GM19239 (cell line): ENCODE results near the gene AMPH.
"Not testable (repeated sequence)": the region's sequence is repeated elsewhere in the genome, so short reads cannot be mapped to it uniquely, and the experiment has no call there.

Experiments used
- DNase-seq: peaks from one replicate; pipeline ENCODE4 v3.0.0; 2011; ENCODE audit warnings: low spot score; ENCODE audit not compliant: insufficient read length
- FAIRE-seq: peaks from 2 replicates; lab custom pipeline; 2011; peaks lifted over from hg19 to GRCh38; lab: Jason Lieb, UNC

Gene AMPH

DNA sequence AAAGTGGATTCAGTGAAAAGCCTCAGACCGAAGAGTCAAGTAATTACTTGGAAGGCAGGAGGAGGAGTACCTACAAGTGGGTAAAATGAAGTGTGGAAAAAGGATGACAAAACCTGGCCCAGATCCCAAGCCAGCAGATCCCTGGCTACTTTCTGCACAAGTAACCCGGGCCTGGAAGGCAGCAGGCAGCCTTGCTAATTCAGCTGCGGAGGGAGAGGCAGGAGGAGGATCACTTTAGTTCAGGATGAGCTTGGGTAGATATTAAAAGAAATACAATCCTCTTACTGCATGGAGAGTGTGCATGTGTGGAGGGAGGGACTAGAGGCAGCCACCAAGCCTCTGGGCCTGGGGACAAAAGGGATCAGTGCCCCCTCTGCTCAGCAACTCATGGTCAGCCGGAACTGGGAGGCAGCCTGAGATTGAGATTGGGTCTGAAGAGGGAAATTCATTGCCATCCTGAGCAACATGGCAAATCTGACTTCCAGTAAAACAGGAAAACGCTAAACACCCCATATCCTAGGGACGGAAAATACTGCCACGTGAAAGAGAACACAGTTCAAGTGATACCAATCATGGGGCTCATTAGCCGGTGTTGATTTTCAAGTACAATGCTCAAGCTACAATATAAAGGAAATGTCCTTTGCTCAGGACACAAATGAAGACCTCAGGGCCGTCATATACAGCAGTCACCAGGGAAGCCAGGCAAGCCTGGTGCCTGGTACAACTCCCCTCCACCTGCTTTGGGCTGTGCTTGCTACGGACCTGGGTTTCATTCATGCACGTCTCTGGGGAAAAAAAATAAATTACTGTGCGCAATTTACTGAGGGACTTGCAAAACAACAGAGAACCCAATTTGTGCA is 1.3 kb downstream of the AMPH start:
- DNase-seq, result no peak
- no peak for FAIRE-seq

DNA sequence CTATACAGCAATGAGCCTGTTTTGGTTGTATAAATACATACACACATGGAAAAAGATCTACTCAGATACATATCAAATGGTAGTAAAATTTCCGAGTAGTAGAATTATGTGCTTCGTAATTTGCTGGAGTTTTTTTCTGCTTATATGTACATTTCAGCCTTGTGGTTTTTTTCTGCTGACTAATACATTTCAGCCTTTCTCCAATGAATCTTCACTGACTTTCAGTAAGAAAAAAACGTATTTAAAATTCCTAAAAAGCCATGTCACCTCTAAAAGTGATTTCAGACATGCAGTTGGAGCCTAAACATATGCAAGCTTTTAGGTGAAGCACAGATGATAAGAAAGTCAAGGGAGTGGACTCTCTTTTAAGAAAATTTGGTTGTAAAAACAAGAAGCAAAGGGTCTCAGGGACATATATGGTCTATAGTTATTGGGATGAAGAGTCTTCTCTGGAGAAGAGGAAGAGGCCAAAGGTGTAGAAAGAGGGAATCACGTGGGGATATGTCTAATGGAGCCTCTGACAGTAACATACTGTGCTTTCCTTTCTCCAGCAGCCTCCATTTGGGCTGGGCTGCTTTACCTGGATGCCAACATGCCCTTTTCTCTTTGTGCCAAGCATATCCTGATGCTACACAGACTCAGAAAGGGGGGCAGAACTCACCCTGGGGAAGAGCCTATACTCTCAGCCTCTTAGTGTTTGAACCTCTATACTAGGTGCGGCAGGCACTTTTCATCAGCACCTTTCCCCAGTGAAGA is 2.4 kb downstream of the AMPH start:
- DNase-seq (no peak), FAIRE-seq (no peak)

DNA sequence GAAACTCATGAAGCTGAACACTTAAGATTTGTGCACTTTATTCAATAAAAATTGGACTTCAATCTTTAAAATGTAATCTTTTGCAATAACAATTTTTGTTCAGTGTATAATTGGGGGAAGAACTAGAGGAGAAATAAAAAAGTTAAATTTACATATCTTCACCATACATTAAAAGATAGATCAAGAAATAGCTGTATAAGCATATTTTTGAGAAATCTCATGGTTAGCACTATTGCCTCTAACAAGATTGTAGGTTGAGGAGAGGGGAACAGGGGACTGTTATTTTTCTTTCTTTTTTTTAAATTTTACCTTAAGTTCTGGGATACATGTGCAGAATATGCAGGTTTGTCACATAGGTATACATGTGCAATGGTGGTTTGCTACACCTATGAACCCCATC is 5.3 kb downstream of the AMPH start:
- no peak for FAIRE-seq
- no peak for DNase-seq

DNA sequence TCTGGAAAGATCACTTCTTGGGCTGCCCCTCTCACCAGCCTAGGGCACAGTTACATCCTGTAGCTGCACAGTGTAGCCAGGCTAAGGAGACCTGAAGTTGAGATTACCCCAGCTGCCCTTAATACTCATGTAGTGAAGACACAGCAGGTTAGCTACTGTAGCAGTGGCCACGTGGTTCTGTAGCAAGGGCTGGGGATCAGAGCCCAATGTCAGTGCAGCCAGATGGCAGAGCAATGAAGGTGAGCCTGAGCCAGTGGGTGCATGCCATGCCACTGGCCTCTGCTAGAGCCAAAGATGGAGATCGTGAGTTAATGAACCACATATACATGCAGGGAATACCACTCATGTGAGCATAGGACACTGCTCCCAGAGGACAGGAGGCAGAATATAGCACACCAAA is 15.5 kb downstream of the AMPH start:
- FAIRE-seq (no peak), DNase-seq (no peak)

DNA sequence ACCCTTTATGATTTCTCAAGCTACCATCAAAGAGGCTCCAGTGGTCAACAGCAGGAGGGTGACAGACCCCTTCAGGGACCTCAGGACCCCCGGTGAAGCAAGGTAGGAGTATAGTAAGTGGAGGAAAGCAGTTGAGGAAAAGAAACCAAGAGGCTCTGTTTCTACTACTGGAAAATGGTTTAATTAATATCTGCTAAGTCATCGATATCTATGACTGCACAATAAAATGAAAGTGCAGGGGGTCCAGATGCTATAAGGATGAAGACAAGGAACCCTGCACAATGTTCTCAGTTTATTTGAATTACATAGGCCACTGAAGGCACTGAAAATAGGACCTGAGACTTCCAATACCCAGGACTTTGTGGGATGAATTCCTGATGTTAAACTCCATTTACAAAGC is 23.7 kb downstream of the AMPH start:
- DNase-seq (no peak), FAIRE-seq (no peak)

DNA sequence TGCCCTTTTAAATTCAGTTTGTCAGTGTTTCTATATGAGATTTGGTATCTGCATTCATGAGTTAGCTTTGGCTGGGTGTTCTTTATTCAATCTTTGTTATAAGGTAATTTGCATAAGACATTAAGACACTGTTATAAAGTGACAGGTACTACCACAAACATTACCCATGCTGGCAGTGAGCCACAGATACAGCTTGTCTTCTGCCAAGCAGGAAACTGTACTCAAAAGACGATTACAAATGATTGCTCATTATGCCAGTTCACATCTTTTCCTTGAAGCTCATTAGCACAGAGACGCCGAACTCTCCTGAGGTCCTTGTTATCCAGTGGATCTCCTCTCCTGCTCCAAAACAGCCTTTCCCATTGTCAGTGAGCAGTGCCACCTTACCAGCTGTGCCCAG is 30.4 kb downstream of the AMPH start:
- no peak for FAIRE-seq
- DNase-seq, result no peak

DNA sequence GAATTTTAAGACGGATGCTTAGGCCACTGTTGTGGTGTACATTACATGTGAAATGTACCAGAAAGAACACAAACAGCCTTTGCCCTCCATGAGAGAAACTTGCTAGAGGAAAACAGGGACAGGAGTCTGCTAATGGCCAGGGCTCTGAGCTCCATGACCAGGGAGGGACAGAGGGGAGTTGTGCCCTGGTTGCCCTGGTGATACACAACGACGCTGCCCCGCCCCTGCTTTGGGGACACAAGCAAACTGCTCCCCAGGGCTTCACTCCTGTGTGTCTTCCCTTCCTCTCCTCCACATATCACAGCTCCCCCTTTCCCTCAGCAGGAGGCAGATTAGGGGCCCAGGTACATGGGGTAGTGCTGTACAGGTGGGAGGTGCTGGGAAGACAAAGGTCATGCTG is 36.2 kb downstream of the AMPH start:
- FAIRE-seq (no peak), DNase-seq (no peak)

DNA sequence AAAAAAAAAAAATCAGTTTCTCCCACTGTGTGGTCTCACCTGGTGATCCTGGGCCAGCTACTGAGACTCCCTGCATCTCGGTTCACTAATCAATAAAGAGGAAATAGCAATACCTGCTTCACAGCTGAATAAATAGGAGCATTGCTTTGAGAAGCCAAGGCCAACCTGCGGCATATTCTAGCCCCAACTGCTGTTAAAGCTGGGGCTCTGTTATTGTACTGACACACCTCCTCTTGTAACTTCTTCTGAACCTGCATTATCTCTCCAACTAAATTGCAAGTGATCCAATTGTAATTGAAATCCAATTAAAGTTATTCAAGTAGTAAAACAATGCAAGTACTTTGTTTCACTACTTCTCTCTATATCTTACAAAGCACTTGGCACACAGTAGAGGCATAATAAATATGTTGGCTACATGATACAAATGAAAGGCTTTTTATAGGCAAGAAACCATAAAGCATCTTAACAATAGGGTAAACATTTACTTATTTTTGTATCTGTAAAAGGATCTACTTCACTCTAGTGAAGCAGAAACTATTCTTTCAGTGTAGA is 38.4 kb downstream of the AMPH start:
- FAIRE-seq, result no peak
- DNase-seq, result no peak

DNA sequence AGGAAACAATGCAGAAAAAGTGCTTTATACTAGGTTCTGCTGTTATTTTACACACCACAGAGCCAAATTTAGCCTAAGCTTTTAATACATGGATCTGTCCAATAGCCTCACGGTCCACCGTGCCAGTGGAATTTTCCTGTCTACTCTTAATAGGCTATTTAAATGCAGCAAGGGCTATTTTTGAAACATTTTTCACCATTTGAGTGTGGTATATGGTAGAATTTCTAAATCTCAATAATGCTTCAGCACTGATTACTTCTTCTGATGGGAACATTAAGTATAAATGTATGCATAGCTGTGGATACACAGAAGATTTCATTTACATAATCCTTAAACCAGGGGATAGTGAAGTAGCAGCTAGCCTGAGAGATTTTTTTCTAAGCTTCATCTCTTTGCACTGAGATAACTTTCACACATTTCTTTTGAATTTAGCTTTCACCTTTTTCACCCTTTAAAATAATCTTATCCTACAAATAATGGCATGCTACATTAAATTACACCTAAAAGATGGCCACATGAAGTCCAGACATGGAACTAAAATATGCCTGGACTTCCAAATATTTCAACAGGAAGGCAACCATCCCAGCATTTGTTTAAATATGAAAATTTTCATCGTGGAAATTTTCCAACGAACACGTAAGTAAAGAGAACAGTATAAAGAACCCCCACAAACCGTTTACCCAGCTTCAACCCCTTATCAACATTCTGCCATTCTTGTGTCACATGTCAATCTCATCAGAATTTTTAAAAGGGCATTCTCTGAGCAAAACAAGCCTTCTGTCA is 45.4 kb downstream of the AMPH start:
- DNase-seq (no peak), FAIRE-seq (no peak)

DNA sequence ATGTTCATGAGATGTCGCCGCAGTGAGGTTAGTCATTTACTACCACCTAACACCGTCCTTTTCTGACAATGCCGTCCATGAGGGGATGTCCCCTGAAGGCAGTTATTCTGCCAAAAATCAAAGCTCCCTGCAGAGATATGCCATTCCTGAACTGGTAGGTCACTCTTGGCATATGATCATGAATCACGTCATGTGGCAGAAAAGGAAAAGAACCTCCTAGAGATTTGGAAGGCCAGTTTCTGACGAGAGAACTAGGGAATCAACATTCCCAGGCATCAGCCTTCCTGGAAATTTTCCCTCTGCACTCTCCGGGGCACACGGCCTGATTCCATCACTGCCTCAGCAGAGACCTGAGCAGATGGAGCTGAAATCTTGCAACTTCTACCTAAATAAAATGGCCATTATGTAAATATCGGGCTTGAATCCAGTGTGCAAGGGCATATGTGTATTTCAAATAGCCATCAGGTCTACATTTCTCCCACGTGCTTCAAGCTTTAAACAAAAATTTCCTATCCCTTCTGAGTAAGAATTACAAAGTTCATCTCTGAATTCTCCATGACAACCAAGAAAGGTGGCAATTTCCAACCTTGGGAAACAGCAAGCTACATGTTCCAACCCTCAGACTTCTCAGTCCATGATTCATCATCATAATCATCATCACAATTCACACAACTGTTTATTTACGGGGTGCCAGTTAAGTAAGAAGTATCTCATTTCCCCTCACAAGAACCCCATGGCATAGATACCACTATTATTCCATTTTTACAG is 46.5 kb downstream of the AMPH start:
- DNase-seq, result no peak
- no peak for FAIRE-seq

DNA sequence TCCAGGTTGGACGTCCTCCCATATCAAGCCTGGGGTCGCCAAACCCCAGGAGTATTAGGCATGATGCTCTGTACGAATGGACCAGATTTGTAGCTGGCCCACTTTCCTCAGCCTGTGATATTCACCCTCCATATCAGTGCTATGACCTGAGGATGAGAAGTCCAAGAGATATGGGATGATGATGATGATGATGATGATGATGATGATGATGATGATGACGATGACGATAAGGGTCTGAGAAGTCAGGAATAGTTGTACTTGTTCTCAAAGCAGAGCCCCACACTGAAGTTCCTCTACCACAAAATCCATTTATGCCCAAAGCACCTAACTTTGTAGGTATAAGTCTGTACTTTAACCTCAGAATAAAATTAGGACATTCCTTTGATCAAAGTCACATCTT is 50.7 kb downstream of the AMPH start:
- no peak for FAIRE-seq
- DNase-seq, result no peak

DNA sequence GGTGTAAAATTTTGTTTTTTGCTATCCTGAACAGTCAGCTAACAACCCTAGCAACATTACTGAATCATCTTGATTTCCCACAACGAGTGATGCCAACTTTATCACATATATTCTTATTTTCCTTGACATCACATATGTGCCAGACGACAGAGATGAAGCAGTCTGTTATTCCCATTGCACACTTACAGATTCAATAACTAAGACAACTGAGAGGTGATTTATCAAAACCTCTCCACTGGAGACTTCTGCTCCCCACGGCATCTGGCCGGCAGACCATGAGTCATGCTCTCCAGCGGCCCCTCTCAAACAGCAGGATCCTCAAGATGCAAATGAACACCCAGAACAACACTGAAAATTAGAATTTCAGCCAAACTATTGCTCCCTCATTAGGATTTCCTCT is 57.1 kb downstream of the AMPH start:
- FAIRE-seq, result no peak
- DNase-seq, result no peak

DNA sequence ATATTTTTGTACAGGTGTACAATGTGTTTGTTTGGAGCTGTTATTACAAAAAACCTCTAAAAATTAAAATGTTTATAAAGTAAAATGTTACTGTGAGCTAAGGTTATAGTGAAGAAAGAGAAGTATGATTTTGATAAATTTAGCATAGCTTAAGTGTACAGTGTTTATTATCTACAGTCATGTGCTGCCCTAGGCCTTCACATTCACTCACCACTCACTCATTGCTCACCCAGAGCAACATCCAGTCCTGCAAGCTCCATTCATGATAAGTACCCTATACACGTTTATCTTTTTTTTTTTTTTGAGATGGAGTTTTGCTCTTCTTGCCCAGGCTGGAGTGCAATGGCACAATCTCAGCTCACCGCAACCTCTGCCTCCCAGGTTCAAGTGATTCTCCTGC is 59.6 kb downstream of the AMPH start:
- DNase-seq, FAIRE-seq: not testable (repeated sequence)

DNA sequence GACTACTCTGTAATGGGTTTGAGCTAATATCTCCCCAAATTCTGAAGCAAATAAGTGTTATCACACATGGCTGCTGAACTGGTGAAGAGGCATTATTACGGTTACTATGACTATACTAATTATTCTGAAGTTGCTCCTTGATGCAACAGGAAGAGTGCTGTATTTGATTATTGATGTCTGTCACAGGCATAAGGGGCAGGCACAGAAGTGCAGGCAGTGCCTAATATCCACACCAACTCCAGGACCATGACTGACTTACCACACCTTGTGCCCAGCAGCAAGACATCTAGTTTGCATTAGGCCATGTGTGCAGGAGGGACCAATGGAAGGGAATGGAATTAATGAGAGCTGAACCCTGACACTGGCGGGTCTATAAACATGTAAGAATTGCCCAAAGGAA is 62.7 kb downstream of the AMPH start:
- FAIRE-seq, result no peak
- no peak for DNase-seq

DNA sequence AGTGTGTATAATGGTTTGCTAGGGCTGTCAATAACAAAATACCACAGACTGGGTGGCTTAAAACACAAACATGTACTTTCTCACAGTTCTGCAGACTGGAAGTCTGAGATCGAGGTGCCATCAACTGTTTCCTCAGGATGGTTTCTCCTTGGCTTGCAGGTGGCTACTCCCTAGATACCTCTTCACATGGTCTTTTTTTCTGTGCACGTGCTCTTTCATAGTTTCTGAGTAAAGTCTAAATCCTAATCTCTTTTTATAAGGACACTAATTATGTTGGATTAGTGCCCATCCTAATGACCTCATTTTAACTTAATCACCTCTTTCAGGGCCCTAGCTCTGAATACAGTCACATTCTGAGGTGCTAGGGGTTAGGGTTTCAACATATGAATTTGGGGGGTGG is 65.9 kb downstream of the AMPH start:
- no peak for DNase-seq

DNA sequence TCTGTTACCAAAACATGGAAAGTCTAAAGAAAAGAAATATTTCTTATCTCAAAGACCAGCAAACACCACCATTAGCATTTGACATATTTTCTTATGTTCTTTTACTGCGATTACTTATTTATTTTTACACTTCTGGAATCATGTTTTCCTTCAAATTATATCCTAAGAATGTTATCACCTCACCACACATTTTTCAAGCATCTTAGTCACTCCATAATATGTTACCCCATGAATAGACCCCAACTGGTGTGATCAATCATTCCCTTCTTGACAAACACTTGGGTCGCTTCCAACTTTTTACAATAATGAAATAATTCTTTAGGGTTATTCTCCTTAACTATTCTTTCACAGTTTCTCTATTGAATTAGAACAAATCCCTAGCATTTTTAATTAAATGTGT is 67.4 kb downstream of the AMPH start:
- FAIRE-seq (no peak), DNase-seq (no peak)

More for the DNA sequence above, 65.9 kb downstream of the AMPH start:
- no peak for FAIRE-seq

DNA sequence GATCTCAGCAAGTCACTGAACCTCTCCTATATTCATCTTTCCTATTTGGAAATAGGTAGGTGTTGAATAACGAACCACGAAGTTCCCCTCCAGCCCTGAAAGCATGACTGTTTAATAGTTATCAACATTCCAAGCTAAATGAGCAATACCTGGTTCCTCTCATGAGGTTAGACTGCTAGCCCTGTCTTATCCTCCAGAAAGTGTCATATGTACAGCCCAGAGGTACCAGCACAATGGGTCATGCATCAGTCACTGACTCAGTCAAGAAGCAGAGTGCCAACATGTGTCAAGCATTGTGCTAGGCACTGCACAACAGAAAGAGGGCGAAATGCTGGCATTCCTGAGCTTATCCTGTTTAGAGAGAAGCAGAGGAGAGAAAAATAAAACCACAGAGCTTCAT is 70.0 kb downstream of the AMPH start:
- DNase-seq (no peak), FAIRE-seq (no peak)

DNA sequence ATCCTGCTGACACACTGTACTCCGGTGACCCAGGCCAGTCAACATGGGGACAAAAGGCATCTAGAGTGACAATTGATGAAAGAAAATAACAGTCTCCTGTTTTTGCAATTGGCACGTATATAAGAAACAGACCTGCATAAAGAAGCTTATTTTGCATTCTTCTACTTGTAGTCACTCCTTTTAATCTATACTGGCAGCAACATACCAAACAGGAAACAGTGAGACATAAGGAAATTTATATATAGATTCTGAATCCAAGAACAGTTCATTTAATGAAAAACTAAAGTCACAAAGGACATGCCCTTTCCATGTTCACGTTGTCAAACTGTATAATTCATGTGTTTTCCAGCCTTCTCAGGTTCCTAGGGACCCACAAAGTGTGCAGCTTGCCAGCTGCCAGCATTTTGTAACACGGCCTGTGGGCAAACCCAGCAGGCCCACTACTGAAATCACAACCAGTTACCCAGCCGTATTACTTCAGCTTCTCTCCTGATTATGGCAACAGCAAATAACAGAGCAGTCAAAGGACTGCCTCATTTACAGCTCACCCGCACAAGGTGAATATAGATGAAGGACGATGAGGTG is 72.3 kb downstream of the AMPH start:
- DNase-seq (no peak), FAIRE-seq (no peak)

DNA sequence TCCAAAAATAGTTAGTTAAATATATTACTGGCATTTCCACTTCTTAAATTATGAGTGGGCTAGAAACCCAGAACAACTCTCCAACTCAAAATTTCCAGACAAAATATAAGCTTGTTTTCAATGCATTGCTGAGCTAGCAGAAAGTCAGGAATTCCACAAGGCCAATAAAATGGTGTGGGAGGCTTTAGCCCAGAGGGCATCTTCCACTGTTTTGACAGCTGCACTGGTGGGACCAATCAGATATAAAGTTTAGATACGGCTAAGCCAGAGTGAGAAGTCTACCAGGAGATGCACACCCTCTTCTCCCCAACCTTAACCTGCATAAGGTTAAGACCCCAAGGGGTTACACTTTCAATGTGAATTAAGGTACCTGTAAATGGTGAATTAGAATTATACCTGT is 76.6 kb downstream of the AMPH start:
- FAIRE-seq, result no peak
- no peak for DNase-seq

DNA sequence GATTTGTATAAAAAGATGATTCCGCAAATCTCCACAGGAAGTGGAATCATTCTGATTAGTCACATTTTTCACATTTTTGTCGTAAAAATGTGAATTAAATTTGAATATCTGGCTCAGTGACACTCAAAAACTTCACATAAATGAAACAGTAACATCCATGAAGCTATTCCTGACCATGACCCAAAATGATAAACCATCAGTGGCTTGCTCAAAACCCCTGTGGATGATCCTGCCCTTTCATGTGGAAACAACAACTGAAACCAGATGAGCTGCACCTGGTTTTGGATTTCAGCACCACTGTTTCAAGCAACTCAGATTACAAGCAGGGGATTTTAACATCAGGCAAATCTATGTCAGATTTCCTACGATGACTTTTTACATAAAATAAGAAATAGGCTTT is 80.3 kb downstream of the AMPH start:
- FAIRE-seq (no peak), DNase-seq (no peak)
